SH-SY5Y (cell line): ENCODE measurements around the gene LRIG3.

Source experiments
- GATA2 ChIP-seq: IDR thresholded peaks from 2 replicates; pipeline ENCODE4 v1.6.1; 2011; ENCODE audit warnings: mild to moderate bottlenecking, low read depth, low read length
- GATA3 ChIP-seq: IDR thresholded peaks from 2 replicates; pipeline ENCODE4 v1.6.1; 2011; ENCODE audit warnings: low read depth, mild to moderate bottlenecking, low read length, moderate library complexity

DNA sequence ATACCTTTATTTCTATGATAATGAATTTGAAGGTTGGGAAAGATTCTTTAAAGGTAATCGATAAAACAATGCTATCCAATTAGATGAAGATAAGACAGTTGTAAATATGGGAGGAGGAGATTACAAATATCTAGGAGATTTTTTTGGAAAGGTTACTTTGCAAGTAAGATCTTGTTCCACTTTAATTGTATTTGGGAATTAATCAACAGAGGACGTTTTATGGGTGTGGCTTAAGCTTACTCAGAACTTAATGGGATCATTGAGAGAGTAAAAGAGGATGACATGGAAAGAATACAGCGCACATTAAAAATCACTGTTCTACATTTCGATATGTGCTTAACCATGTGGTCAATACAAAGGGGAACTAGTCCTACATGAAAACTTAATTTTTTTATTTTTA is 3.5 kb upstream of the LRIG3 start:
- TF ChIP-seq GATA3 (no peak), GATA2 (no peak)
